T-helper 2 cell treated with Interferon-gamma antibody and Interleukin-4, amounts not matched to agents 5 μg/mL and 100 μg/mL, for 36 hours (primary cell): Measurements from ENCODE around the gene CBX5.
"Not testable (repeated sequence)": the region's sequence is repeated elsewhere in the genome, so short reads cannot be mapped to it uniquely, and the experiment has no call there.

Source experiments
- DNase-seq: peaks from one replicate; pipeline ENCODE4 v3.0.0; 2021; ENCODE audit warnings: low spot score
- H3K27ac Mint-ChIP-seq: one replicate; pipeline ENCODE4 v1.8.0; 2021; ENCODE audit warnings: mild to moderate bottlenecking, mixed read lengths
- H3K27me3 Mint-ChIP-seq: one replicate; pipeline ENCODE4 v1.8.0; 2021; ENCODE audit warnings: low read depth, mixed read lengths
- H3K36me3 Mint-ChIP-seq: one replicate; pipeline ENCODE4 v1.8.0; 2021; ENCODE audit warnings: low read depth, mixed read lengths
- H3K4me1 Mint-ChIP-seq: one replicate; pipeline ENCODE4 v1.8.0; 2021; ENCODE audit warnings: low read depth, mixed read lengths
- H3K4me3 Mint-ChIP-seq: one replicate; pipeline ENCODE4 v1.8.0; 2022; ENCODE audit warnings: mild to moderate bottlenecking, moderate library complexity, mixed read lengths
- H3K9me3 Mint-ChIP-seq: one replicate; pipeline ENCODE4 v1.8.0; 2021; ENCODE audit warnings: mixed read lengths

The CBX5 gene

DNA sequence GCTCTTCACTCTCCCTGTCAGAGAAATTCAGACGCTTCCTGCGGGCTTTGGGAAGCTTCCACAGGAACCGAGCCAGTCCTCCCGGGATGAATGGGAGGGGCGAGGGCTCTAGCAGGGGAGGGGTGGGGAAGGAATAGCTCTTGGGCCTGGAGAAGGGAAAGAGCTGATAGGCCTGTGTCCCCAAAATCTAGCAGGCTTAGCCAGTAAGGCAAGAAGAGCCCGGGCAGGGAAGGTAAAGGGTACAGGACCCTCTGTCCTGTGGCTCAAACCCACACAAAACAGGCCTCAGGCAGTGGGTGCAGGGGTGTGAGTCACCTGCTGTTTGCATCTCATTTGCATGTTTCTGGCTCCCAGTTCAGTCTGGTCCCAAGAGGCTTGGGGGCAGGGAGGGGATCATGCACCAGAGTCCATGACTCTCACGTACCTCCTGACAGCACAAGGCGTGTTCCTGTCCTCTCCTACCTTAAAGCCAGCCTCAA, 82.5 kb downstream of the CBX5 start:
- Mint-ChIP-seq H3K27ac (no peak overlapping the region), H3K36me3 (no peaks in the 10 kb centered on the region), H3K4me1 (peaks cover 3% of the 10 kb centered on the region), H3K9me3 (no peaks in the 10 kb centered on the region), H3K27me3 (peaks cover 66% of the 10 kb centered on the region), H3K4me3 (no peak overlapping the region)
- no peak for DNase-seq

DNA sequence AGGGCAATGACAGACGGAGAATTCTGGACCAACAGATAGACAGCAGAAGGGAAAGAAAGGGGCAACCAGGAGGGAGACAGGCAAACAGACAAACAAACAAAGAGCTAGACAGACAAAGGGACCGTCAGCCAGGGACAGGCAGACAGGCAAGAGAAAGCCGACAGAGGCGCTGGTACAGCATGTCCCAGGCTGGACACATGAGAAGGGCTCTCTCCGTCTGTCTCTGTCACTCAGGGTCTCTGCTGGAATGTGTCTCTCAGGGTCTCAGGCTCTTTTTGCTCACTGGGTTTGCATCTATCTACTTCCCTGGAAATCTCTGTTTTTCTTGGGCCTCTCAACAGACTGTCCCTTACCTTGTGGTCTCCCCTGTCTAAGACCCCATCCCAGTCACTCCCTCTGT, 82.9 kb downstream of the CBX5 start:
- Mint-ChIP-seq H3K27ac (no peak overlapping the region), H3K4me3 (no peak overlapping the region), H3K36me3 (no peaks in the 10 kb centered on the region)

DNA sequence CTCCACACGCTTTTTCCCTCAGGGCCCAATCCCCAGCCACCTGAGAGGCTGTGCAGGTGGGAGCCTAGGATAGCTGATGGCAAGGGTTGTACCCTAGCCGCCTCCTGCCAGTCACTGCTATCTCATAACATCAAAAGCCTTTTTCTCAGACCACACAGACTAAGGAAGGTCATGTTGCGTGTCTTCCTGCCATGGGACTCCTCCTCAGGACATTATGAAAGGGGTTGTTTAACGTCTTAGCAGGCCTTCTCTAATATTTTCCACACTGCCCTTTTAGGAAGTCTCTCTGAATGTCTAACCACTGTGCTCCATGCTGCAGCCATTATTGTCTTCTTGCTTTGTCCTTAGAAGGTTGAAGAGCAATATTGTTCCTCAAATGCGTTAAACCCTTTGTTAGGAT, 83.5 kb downstream of the CBX5 start:
- H3K4me3 Mint-ChIP-seq = no peak overlapping the region
- peaks cover 5% of the 10 kb centered on the region for H3K4me1 Mint-ChIP-seq
- DNase-seq = no peak
- H3K36me3 Mint-ChIP-seq = no peaks in the 10 kb centered on the region
- no peak overlapping the region for H3K27ac Mint-ChIP-seq
- peaks cover 73% of the 10 kb centered on the region for H3K27me3 Mint-ChIP-seq
- H3K9me3 Mint-ChIP-seq = no peaks in the 10 kb centered on the region

More for the DNA sequence above, 82.9 kb downstream of the CBX5 start:
- Mint-ChIP-seq H3K4me1 (peaks cover 3% of the 10 kb centered on the region), H3K27me3 (peaks cover 70% of the 10 kb centered on the region), H3K9me3 (no peaks in the 10 kb centered on the region)
- DNase-seq = no peak

DNA sequence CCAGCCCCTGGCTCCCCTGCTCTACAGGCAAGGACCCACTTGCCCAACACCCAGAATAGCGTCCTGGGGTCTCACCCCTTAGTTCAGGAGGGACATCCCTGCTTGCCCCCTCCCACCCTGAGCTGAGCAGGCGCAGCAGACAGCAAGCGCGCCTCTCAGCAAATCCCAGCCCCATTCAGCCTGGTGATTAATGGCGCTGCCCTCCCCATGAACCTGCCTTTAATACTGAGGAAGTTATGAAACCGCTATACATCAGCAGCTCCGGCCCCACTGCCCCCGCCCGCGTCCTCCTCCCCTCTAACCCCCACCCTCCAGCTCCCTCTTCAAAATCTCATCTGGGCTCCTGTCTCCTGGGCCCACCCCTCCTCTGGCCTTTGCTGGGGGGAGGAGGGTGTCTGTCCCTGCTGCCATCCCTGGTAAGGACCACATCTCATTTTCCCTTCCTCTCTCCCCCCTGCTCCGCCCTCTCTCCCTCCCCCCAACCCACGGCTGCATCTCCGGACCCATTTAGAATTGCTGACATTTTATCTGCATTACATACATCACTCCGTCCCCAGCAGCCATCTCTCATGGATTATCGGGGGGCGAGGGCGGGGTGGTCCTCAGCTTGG, 84.1 kb downstream of the CBX5 start:
- H3K4me3 Mint-ChIP-seq = no peak overlapping the region
- H3K27me3 Mint-ChIP-seq = peaks cover 71% of the 10 kb centered on the region
- H3K9me3 Mint-ChIP-seq = no peaks in the 10 kb centered on the region
- DNase-seq = no peak
- H3K36me3 Mint-ChIP-seq = no peaks in the 10 kb centered on the region
- peaks cover 6% of the 10 kb centered on the region for H3K4me1 Mint-ChIP-seq
- no peak overlapping the region for H3K27ac Mint-ChIP-seq

DNA sequence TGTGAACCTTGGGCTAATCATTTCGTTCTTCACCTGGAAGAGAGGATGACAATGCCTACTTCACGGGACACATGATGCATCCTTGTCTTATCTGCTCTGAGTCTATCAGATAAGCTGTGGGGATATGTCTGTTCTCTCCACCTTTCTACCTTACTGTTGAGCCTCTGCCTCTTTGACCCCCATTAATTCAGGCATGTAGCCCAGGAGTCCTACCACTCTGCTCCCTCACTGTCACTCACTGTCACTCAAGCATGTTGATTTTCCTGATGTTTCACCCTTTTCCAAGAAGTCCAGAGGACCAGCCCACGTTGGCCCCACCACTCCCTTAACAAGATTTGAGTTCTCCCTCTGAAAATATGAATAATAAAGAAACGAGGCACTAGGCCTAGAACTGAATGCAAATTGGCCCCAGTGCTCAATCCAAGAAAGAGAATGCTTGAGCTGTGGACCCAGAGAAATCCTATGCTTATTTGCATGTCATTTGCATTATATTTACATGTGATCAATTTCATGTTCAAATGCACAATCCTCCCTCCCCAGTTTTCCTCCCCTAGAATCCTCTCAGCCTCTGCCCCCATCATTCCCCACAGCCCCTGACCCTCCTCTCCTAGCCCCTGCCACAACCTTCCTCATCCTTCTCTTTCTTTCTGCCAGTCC, 84.7 kb downstream of the CBX5 start:
- H3K4me1 Mint-ChIP-seq = peaks cover 6% of the 10 kb centered on the region
- no peak overlapping the region for H3K4me3 Mint-ChIP-seq
- H3K27ac Mint-ChIP-seq = no peak overlapping the region
- H3K9me3 Mint-ChIP-seq = no peaks in the 10 kb centered on the region
- H3K36me3 Mint-ChIP-seq = no peaks in the 10 kb centered on the region
- DNase-seq = no peak
- peaks cover 69% of the 10 kb centered on the region for H3K27me3 Mint-ChIP-seq

DNA sequence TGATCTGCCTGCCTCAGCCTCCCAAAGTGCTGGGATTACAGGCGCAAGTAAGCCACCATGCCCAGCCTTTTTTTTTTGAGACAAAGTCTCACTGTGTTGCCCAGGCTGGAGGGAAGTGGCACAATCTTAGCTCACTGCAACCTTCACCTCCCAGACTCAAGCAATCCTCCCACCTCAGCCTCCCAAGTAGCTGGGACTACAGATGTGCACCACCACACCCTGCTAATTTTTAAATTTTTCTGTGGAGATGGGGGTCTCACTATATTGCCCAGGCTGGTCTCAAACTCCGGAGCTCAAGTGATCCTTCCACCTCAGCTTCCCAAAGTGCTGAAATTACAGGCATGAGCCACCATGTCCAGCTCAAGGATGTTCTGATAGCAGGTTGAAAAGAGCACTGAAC, 85.3 kb downstream of the CBX5 start:
- H3K27me3 Mint-ChIP-seq = peaks cover 69% of the 10 kb centered on the region
- H3K36me3 Mint-ChIP-seq, H3K4me3 Mint-ChIP-seq, DNase-seq, H3K9me3 Mint-ChIP-seq, H3K4me1 Mint-ChIP-seq, H3K27ac Mint-ChIP-seq: not testable (repeated sequence)

DNA sequence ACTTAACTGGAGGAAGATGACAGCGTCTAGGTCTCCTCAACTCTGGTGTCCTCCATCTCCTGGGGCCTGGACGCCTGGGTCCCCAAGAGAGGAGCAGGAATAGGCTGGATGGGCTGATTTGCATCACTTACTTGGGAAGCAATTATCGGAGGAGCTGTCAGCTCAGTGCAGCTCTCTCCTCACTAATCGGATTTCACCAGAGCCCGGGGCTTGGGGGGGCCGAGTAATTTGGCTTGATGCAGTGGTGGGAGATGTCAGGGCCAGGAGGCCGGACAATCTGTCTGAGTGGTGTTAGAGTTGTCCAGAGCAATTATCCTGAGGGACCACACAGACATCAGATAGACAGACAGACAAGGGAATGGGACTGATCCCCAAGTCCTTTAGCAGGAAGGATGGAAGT, 86.5 kb downstream of the CBX5 start:
- Mint-ChIP-seq H3K36me3 (no peaks in the 10 kb centered on the region), H3K27me3 (peaks cover 63% of the 10 kb centered on the region), H3K4me1 (peaks cover 11% of the 10 kb centered on the region), H3K4me3 (no peak overlapping the region), H3K9me3 (no peaks in the 10 kb centered on the region), H3K27ac (no peak overlapping the region)
- no peak for DNase-seq

DNA sequence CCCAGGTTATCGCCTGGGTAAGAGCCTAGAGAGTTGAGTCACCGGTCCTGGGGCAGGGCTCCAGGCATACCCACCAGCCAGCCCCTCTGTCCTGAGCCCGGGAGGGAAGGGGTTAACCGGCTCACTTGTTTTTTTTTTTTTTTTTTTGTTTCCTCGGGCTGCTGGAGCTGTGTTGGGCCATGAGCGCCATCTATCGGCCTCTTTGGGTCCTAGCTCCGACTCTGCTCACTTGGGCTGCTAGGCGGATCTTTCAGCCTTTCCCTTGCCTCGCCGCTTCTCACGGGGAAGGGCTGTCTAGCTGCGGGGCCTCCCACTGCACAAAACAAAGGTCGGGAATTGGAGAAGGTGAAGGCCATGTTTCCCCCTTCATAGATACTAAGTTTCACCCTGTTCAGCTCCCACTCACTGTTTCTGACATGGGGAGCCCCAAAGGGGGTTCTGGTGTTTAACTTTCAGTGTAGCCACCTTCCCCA, 88.3 kb downstream of the CBX5 start:
- peaks cover 50% of the 10 kb centered on the region for H3K27me3 Mint-ChIP-seq
- H3K27ac Mint-ChIP-seq = no peak overlapping the region
- peak; percentile 67 for DNase-seq
- peaks cover 16% of the 10 kb centered on the region for H3K4me1 Mint-ChIP-seq
- peaks cover 2% of the 10 kb centered on the region for H3K36me3 Mint-ChIP-seq
- peak overlapping the region; percentile 17 for H3K4me3 Mint-ChIP-seq
- H3K9me3 Mint-ChIP-seq = no peaks in the 10 kb centered on the region

DNA sequence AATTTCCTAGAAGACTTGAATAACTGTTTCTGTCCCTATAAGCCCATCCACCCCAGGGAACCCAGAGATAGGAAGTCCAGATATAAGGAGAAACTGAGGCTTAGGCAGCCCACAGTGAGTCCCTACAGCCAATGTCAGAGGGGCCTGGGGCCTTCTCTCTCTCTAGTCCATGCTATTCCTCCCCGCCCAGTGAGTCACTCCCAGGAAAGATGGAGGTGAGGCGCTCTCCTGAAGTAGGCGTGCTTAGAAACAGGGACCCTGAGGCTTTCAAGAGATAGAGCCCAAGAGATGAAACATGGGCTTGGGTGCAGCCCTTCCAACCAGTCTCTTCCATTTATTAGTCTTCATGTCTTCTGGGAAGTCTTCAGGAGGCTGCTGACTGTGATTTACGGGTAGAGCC, 88.8 kb downstream of the CBX5 start:
- peaks cover 16% of the 10 kb centered on the region for H3K4me1 Mint-ChIP-seq
- DNase-seq = no peak
- H3K27me3 Mint-ChIP-seq = peaks cover 46% of the 10 kb centered on the region
- peaks cover 2% of the 10 kb centered on the region for H3K36me3 Mint-ChIP-seq
- no peak overlapping the region for H3K27ac Mint-ChIP-seq
- H3K9me3 Mint-ChIP-seq = no peaks in the 10 kb centered on the region
- peak overlapping the region; percentile 17 for H3K4me3 Mint-ChIP-seq

DNA sequence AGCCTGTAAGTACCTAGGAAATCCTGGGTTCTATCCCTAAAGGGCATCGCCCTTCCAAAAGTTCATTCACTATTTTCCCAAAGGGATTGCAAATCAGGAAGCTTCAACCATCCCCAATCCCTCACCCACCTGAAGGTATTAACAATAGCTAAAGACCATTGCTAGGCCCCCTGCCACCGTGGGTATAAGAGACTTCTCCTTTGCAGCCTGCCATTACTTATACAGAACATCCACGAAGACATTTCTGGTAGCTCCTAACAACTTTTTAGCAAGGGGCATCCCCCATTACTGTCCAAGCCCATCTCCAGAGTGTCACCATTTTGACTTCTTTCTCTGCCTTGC, 90.8 kb downstream of the CBX5 start:
- H3K4me1 Mint-ChIP-seq = peaks cover 14% of the 10 kb centered on the region
- peaks cover 2% of the 10 kb centered on the region for H3K36me3 Mint-ChIP-seq
- peak overlapping the region; percentile 89 for H3K4me3 Mint-ChIP-seq
- no peaks in the 10 kb centered on the region for H3K9me3 Mint-ChIP-seq
- peak overlapping the region; percentile 21 for H3K27ac Mint-ChIP-seq
- H3K27me3 Mint-ChIP-seq = peaks cover 30% of the 10 kb centered on the region
- no peak for DNase-seq

DNA sequence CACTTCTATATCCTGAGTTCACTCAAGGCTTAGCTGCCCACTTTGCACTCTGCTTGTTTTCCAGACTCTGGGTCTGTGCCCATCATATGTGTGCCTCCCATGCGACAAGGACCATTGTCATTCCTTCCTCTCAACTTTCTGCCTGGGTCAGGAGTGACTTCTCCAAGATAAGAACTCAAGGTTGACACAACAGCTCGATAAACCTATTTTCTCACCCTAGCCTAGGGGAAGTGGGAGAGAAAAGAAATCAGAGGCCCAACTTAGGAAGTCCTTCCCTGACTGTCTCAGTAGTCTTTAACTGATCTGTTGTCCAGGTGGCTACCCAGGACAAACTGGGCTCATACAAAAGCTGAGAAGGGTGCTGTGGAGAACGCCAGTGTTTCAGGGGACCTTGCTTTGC, 92.8 kb downstream of the CBX5 start:
- H3K4me3 Mint-ChIP-seq = peak overlapping the region; percentile 78
- no peaks in the 10 kb centered on the region for H3K9me3 Mint-ChIP-seq
- no peak for DNase-seq
- H3K4me1 Mint-ChIP-seq = peaks cover 14% of the 10 kb centered on the region
- no peak overlapping the region for H3K27ac Mint-ChIP-seq
- H3K36me3 Mint-ChIP-seq = peaks cover 4% of the 10 kb centered on the region
- H3K27me3 Mint-ChIP-seq = peaks cover 14% of the 10 kb centered on the region

DNA sequence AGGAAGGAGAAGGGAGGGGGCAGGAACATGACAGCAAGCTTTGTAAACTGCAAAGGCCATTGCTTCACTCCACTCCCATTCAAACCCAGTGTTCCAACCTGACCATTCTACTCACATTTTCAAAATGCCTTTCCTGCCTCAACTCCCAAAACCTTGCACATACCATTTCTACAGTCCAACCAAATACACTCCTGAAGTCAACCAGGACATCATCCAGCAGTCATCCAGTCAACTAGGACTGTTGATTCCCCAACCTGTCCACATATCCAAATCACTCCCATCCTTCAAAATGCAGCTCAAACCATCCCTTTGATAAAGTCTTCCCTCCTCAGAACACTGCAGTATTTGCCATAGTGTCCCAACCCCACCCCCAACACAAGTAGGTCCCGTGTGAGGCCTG, 94.0 kb downstream of the CBX5 start:
- Mint-ChIP-seq H3K4me1 (peaks cover 12% of the 10 kb centered on the region), H3K36me3 (peaks cover 8% of the 10 kb centered on the region), H3K9me3 (no peaks in the 10 kb centered on the region), H3K4me3 (no peak overlapping the region), H3K27ac (no peak overlapping the region), H3K27me3 (peaks cover 9% of the 10 kb centered on the region)
- no peak for DNase-seq

DNA sequence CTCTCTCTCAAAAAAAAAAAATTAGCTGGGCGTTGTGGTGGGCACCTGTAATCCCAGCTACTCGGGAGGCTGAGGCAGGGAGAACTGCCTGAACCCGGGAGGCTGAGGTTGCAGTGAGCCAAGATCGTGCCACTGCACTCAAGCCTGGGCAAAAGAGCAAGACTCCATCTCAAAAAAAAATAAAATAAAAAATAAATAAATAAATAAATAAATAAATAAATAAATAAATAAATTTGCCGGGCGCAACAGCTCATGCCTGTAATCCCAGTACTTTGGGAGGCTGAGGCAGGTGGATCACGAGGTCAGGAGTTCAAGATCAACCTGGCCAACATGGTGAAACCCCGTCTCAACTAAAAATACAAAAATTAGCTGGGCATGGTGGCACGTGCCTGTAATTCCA, 94.6 kb downstream of the CBX5 start:
- H3K27ac Mint-ChIP-seq, H3K9me3 Mint-ChIP-seq, DNase-seq, H3K4me3 Mint-ChIP-seq, H3K27me3 Mint-ChIP-seq, H3K36me3 Mint-ChIP-seq: not testable (repeated sequence)
- peaks cover 12% of the 10 kb centered on the region for H3K4me1 Mint-ChIP-seq

DNA sequence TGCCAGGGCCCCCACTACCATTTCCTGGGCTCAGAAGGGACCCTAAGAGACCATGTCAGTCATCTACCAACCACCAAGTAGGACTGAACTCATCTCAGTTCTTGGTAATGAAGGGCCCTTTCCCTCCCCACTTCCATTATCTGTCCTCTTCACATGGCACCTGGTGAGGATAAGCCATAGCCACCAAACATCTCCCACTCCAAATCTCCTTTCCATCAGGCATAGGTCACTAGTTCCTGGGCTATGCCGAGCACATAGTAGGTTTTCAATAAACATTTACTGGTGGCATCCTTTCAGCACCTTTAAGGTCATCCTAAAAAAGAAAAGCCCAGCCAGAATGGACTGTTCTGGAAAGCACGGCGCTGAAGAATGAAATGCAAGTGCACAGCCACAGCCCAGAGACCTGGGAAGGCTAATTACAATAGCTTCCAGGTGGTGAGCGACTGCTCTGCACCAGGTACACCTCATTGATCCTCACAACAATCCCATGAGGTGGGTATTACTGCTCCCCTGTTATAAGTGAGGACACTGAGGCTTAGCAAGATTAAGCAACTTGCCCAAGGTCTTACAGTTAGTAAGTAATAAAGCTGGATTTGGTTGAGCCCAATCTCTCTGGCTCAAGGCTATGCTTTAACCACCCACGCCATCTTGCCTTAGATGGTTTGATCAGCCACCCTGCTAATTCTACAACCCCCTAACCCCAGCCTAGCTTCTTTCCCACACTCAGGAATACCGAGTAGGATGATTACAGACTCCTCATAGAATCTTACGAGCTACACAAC, 95.7 kb downstream of the CBX5 start:
- Mint-ChIP-seq H3K27ac (no peak overlapping the region), H3K4me1 (peaks cover 10% of the 10 kb centered on the region), H3K9me3 (no peaks in the 10 kb centered on the region), H3K4me3 (no peak overlapping the region), H3K36me3 (peaks cover 8% of the 10 kb centered on the region), H3K27me3 (no peaks in the 10 kb centered on the region)
- DNase-seq = no peak
